H9 (cell line): ENCODE data around the gene WDHD1. TPM values are rescaled to one million over a fixed set of nuclear protein-coding genes. Genes with fewer than 3 reads are reported as not detected.

Experiments used
- DNase-seq: peaks from one replicate; pipeline ENCODE4 v3.0.0-alpha.2; 2017
- H2AFZ ChIP-seq: one replicate; pipeline ENCODE4 v1.6.1; 2013; ENCODE audit warnings: mild to moderate bottlenecking, low read length, control low read depth, moderate library complexity
- H2AK5ac ChIP-seq: 2 replicates; pipeline ENCODE4 v1.6.1; 2013; ENCODE audit warnings: low read length, control low read depth, mixed read lengths; ENCODE audit not compliant: insufficient read length
- H2BK120ac ChIP-seq: one replicate; pipeline ENCODE4 v1.6.1; 2013; ENCODE audit warnings: low read depth, mild to moderate bottlenecking, low read length, control low read depth, inconsistent platforms; ENCODE audit not compliant: poor library complexity, severe bottlenecking
- H2BK12ac ChIP-seq: 2 replicates; pipeline ENCODE4 v1.6.1; 2013; ENCODE audit warnings: low read length, control low read depth, mixed read lengths, low read depth; ENCODE audit not compliant: insufficient read length
- H2BK15ac ChIP-seq: 2 replicates; pipeline ENCODE4 v1.6.1; 2013; ENCODE audit warnings: low read depth, low read length, control low read depth
- H2BK20ac ChIP-seq: one replicate; pipeline ENCODE4 v1.6.1; 2013; ENCODE audit warnings: low read depth, mild to moderate bottlenecking, low read length, control low read depth, inconsistent platforms; ENCODE audit not compliant: poor library complexity, severe bottlenecking
- H2BK5ac ChIP-seq: 2 replicates; pipeline ENCODE4 v1.6.1; 2013; ENCODE audit warnings: low read length, control low read depth, mixed read lengths; ENCODE audit not compliant: insufficient read length
- H3K14ac ChIP-seq: 2 replicates; pipeline ENCODE4 v1.6.1; 2013; ENCODE audit warnings: low read length, control low read depth; ENCODE audit not compliant: insufficient read depth
- H3K18ac ChIP-seq: 2 replicates; pipeline ENCODE4 v1.6.1; 2013; ENCODE audit warnings: low read depth, mild to moderate bottlenecking, mixed read lengths, low read length, control low read depth; ENCODE audit not compliant: insufficient read length
- H3K23ac ChIP-seq: 2 replicates; pipeline ENCODE4 v1.6.1; 2013; ENCODE audit warnings: low read length, control low read depth, mixed read lengths, low read depth; ENCODE audit not compliant: insufficient read length
- H3K23me2 ChIP-seq: 2 replicates; pipeline ENCODE4 v1.6.1; 2013; ENCODE audit warnings: low read depth, mild to moderate bottlenecking, mixed read lengths, low read length, control low read depth; ENCODE audit not compliant: insufficient read length, poor library complexity, severe bottlenecking
- H3K27ac ChIP-seq: 2 replicates; pipeline ENCODE4 v1.5.1; 2013; ENCODE audit warnings: low read length, control low read depth, mixed read lengths, low read depth; ENCODE audit not compliant: insufficient read length
- H3K27me3 ChIP-seq: 2 replicates; pipeline ENCODE4 v1.6.1; 2013; ENCODE audit warnings: low read length, control low read depth, inconsistent platforms; ENCODE audit not compliant: insufficient read depth
- H3K4ac ChIP-seq: 2 replicates; pipeline ENCODE4 v1.6.1; 2013; ENCODE audit warnings: low read depth, mild to moderate bottlenecking, control low read depth, inconsistent platforms, low read length, moderate library complexity
- H3K4me1 ChIP-seq: 2 replicates; pipeline ENCODE4 v1.6.1; 2013; ENCODE audit warnings: low read length, control low read depth, inconsistent platforms; ENCODE audit not compliant: insufficient read depth
- H3K4me2 ChIP-seq: 2 replicates; pipeline ENCODE4 v1.6.1; 2013; ENCODE audit warnings: low read length, control low read depth, mixed read lengths; ENCODE audit not compliant: insufficient read length, insufficient read depth
- H3K56ac ChIP-seq: 2 replicates; pipeline ENCODE4 v1.6.1; 2013; ENCODE audit warnings: low read depth, mild to moderate bottlenecking, mixed read lengths, low read length, control low read depth; ENCODE audit not compliant: insufficient read length
- H3K79me1 ChIP-seq: 2 replicates; pipeline ENCODE4 v1.6.1; 2013; ENCODE audit warnings: low read depth, mild to moderate bottlenecking, moderate library complexity, low read length, control low read depth, inconsistent platforms; ENCODE audit not compliant: insufficient read depth, poor library complexity, severe bottlenecking
- H3K79me2 ChIP-seq: 2 replicates; pipeline ENCODE4 v1.6.1; 2013; ENCODE audit warnings: low read length, control low read depth, inconsistent platforms; ENCODE audit not compliant: insufficient read depth
- H3K9ac ChIP-seq: 2 replicates; pipeline ENCODE4 v1.6.1; 2013; ENCODE audit warnings: low read length, control low read depth, mixed read lengths; ENCODE audit not compliant: insufficient read length; ENCODE audit errors: extremely low read depth
- H3K9me3 ChIP-seq: one replicate; pipeline ENCODE4 v1.6.1; 2013; ENCODE audit warnings: low read depth, low read length, inconsistent platforms; ENCODE audit not compliant: control insufficient read depth
- H3T11ph ChIP-seq: one replicate; pipeline ENCODE4 v1.6.1; 2013; ENCODE audit warnings: mild to moderate bottlenecking, low read length, control low read depth, inconsistent platforms
- H4K20me1 ChIP-seq: one replicate; pipeline ENCODE4 v1.6.1; 2013; ENCODE audit not compliant: control insufficient read depth, insufficient read length, insufficient read depth
- H4K5ac ChIP-seq: 2 replicates; pipeline ENCODE4 v1.6.1; 2013; ENCODE audit warnings: low read depth, mild to moderate bottlenecking, mixed read lengths, low read length, control low read depth; ENCODE audit not compliant: insufficient read length
- H4K8ac ChIP-seq: replicated peaks from 2 replicates; pipeline ENCODE4 v1.6.1; 2013; ENCODE audit warnings: low read length, control low read depth, mixed read lengths, low read depth; ENCODE audit not compliant: insufficient read length
- H4K91ac ChIP-seq: 2 replicates; pipeline ENCODE4 v1.6.1; 2013; ENCODE audit warnings: low read depth, mild to moderate bottlenecking, moderate library complexity, mixed read lengths, low read length, control low read depth; ENCODE audit not compliant: insufficient read length
- H3K27ac Mint-ChIP-seq, 3 experiments: 2 replicates in 2 of 3; 3 replicates in 1 of 3; pipeline ENCODE4 v1.8.0; 2020 to 2021; ENCODE audit warnings: mixed read lengths in 3 of 3, mild to moderate bottlenecking in 1 of 3, moderate library complexity in 1 of 3
- H3K27me3 Mint-ChIP-seq: 2 replicates; pipeline ENCODE4 v1.8.0; 2021; ENCODE audit warnings: low read depth, mild to moderate bottlenecking, moderate library complexity, mixed read lengths
- H3K36me3 Mint-ChIP-seq, 3 experiments: 2 replicates in 2 of 3; 3 replicates in 1 of 3; pipeline ENCODE4 v1.8.0; 2020 to 2021; ENCODE audit warnings: low read depth in 3 of 3, mixed read lengths in 3 of 3; ENCODE audit not compliant: insufficient read depth in 1 of 3
- H3K4me1 Mint-ChIP-seq, 2 experiments: 2 replicates each; pipeline ENCODE4 v1.8.0; 2020; ENCODE audit warnings: mixed read lengths in 2 of 2
- H3K4me3 Mint-ChIP-seq, 2 experiments: 2 replicates in 1 of 2; 3 replicates in 1 of 2; pipeline ENCODE4 v1.8.0; 2020 to 2021; ENCODE audit warnings: mild to moderate bottlenecking in 2 of 2, mixed read lengths in 2 of 2, moderate library complexity in 1 of 2
- H3K9me3 Mint-ChIP-seq, 2 experiments: 2 replicates in 1 of 2; 3 replicates in 1 of 2; pipeline ENCODE4 v1.8.0; 2020; ENCODE audit warnings: mild to moderate bottlenecking in 2 of 2, mixed read lengths in 2 of 2, moderate library complexity in 1 of 2
- CTCF ChIP-seq: fragments of 200-600 bp; sonication (generic); conservative IDR thresholded peaks from 3 replicates; pipeline ENCODE4 v1.8.0; 2021; ENCODE audit warnings: antibody characterized with exemption, mild to moderate bottlenecking
- total RNA-seq: library from RNA; stranded (reverse); gene quantifications from 2 replicates; pipeline ENCODE4 v1.2.1, GENCODE V29; 2021

WDHD1 gene
- total RNA-seq, 1 experiment from 2014 or later = 93.7 TPM

GRCh38 chr14:54929556-54929955, 97.3 kb downstream of the WDHD1 start:
- no peak overlapping the region for H2BK120ac ChIP-seq
- no peaks in the 10 kb centered on the region for H3K27me3 ChIP-seq
- no peak overlapping the region for H3K23ac ChIP-seq
- H2BK15ac ChIP-seq = no peak overlapping the region
- no peaks in the 10 kb centered on the region for H3K27me3 Mint-ChIP-seq
- no peak overlapping the region for H2AK5ac ChIP-seq
- H2BK12ac ChIP-seq = no peak overlapping the region
- H3K23me2 ChIP-seq = no peaks in the 10 kb centered on the region
- no peak overlapping the region for H3K27ac ChIP-seq
- H3K79me2 ChIP-seq = no peaks in the 10 kb centered on the region
- no peaks in the 10 kb centered on the region for H3K79me1 ChIP-seq
- H3K9me3 ChIP-seq = no peaks in the 10 kb centered on the region
- no peak overlapping the region for H3T11ph ChIP-seq
- H3K4me1 ChIP-seq = no peaks in the 10 kb centered on the region; the same call in 1 of the 2 replicates
- no peak overlapping the region for H3K4me3 Mint-ChIP-seq
- no peak overlapping the region for H2BK5ac ChIP-seq
- no peak overlapping the region for H4K5ac ChIP-seq
- no peaks in the 10 kb centered on the region for H3K4me1 Mint-ChIP-seq
- H3K56ac ChIP-seq = no peak overlapping the region
- H4K91ac ChIP-seq = no peak overlapping the region
- no peaks in the 10 kb centered on the region for H3K36me3 Mint-ChIP-seq
- H3K14ac ChIP-seq = no peak overlapping the region
- H3K9me3 Mint-ChIP-seq = no peaks in the 10 kb centered on the region; a peak in 1 of 5 replicates
- TF ChIP-seq CTCF = no peak
- no peak overlapping the region for H2AFZ ChIP-seq
- H3K9ac ChIP-seq = no peak overlapping the region
- H4K20me1 ChIP-seq = no peaks in the 10 kb centered on the region
- no peak overlapping the region for H3K27ac Mint-ChIP-seq
- H4K8ac ChIP-seq = no peak overlapping the region
- no peak overlapping the region for H3K4ac ChIP-seq
- no peak for DNase-seq
- H2BK20ac ChIP-seq = no peak overlapping the region
- no peak overlapping the region for H3K18ac ChIP-seq
- H3K4me2 ChIP-seq = no peak overlapping the region
